Measurements from ENCODE around the gene MTSS2.

MTSS2 gene

DNA sequence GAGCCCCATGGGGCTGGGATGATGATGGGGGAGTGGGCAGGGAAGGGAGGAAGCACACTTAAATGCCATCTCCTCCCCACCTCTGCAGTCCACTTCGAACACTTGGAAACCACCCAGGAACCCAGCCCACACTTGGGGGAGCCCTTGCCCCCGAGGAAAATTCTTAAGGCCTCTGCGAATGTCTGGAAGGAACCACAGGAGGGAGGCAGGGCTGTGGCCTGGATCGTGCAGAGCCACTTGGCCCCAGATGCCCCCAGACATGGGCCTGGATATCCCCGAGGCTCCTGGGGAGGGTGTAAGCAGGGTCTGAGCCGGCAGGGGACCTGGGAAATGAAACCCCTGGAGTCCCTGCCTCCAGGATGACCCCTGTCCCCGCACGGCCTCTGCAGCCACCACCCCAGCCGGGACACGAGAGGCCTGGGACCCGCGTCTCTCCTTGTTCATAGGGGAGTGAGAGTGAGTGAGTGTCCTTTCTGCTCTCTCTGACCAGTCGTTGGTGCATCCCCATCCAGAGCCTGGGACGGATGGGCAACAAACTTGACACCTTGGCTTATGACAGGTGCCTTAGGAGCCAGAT, 11.8 kb upstream of the MTSS2 start:
- no peak for DNase-seq

DNA sequence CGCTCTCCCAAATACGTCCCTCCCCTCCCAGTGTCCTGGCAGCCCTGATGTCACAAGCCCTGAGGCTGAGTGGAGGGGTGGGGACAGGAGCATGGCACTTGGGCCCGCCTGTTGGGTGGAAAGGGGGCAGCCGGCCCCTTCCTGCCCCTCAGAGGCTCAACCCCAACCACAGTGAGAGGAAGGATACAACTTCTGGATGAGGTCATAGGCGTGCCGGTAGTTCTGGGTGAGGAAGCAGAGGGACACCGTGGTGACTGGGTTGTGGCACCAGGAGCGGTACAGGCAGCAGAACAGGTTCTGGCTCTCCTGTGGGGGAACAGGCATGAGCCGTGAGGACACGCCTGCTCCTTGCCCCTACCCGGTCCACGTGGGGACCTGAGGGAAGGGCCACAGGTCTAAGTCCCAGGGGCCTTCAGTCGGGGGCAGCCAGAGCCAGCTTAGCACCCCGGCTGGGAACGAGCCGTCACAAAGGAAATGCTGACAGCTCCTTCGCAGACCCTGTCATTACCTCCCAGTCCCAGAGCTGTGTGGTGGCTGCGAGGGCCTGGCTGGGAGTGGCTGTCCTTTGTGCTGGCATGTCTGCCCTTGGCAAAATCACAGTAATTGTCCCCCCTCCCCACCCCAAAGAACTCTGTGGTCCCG, 11.2 kb upstream of the MTSS2 start:
- DNase-seq, result no peak

DNA sequence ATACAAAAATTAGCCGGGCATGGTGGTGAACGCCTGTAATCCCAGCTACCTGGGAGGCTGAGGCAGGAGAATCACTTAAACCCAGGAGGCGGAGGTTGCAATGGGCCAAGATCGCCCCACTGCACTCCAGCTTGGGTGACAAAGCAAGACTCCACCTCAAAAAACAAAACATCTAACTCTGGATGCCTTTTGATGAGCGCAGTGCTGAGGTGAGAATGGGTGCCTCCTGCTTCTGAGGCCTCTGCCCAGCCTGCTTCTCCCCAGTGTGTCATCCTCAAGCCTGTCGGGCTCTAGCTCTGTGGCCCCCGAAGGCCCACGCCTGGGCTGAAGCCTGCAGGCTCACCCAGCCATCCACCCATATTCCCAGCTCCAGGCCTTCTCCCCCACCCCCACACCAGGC, 10.5 kb upstream of the MTSS2 start:
- DNase-seq, result no peak

DNA sequence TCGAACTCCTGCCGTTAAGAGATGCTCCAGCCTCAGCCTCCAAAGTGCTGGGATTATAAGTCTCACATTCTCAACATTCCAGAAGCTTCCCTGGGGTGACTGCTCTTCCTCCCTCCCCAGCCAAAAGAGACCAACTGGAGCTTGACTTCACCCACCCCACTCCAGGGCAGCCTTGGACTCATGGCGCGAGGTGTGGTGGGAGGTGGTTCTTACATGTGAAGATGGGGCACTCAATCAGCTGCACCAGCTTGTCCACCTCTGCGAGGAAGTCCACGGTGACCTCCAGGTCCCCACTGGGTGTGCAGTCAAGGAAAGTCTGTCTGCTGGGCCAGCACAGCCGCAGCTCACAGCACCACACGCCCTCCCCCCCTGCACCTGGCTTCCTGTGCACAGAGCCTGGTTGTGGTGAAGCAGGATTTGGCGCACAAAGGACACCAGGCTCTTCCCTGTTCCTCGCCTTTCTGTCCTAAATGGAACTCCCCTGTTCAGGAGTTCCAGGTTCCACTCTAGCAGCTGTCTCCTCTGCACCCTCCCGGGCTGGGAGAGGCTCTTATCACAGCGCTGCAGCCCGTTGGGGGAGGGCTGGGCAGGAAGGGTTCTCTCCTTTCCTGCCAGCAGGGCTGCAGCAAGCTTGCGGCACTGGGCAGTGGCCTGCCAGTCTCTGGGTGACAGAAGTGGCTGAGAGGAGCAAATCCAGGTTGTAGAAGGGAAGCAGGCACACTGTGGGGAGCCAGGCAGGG, 9.6 kb upstream of the MTSS2 start:
- DNase-seq, result no peak

DNA sequence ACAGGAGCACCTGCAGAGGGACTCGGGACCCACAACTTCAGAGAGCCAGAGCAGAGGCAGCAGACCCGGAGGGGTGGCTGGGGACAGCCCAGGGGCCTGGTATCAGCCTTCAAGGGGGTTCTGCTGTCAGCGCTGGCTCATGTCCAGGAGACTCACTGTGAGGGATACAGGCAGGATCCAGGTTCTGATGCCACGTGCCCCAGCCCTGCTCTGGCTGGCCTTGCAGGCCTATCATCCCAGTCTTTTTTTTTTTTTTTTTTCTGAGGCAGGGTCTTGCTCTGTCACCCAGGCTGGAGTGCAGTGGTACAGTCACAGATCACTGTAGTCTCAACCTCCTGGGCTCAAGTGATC, 9.0 kb upstream of the MTSS2 start:
- no peak for DNase-seq

DNA sequence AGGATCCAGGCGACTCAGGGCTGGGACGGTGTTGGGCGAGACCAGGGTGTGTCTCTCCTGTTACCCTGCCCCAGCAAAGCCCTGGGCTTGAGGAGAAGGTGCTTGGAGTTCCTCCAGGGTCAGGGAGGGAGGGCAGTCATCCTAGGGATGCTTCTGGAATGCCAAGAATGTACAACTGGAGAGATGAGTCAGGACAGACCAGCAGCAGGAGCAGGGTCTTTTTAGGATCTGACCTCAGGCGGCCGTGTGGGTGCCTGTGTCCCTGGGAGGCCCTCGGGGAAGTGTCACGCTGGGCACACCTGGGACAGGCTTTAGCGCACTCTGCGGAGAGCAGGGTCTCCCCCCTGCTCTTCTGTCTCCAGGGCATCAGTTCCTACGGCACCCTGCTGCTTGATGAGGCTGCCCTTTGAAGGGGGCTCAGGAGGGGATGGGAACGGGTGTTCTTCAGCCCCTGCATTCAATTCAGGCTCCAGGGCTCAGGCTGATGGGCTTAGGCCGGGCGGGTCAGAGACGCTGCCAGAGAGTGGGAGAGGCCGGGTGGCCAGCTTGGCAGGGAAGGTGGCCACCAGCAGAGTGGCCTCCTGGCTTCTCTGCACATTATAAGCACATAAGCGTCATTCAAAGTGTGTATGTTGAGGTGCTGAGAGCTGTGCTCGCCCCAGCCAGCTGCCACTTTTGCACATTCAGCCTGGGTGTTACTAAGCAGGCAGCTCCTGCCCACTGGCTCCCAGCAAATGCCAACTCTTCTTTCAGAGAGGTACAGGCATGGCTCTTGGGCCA, 8.4 kb upstream of the MTSS2 start:
- peak; percentile 99 for DNase-seq

DNA sequence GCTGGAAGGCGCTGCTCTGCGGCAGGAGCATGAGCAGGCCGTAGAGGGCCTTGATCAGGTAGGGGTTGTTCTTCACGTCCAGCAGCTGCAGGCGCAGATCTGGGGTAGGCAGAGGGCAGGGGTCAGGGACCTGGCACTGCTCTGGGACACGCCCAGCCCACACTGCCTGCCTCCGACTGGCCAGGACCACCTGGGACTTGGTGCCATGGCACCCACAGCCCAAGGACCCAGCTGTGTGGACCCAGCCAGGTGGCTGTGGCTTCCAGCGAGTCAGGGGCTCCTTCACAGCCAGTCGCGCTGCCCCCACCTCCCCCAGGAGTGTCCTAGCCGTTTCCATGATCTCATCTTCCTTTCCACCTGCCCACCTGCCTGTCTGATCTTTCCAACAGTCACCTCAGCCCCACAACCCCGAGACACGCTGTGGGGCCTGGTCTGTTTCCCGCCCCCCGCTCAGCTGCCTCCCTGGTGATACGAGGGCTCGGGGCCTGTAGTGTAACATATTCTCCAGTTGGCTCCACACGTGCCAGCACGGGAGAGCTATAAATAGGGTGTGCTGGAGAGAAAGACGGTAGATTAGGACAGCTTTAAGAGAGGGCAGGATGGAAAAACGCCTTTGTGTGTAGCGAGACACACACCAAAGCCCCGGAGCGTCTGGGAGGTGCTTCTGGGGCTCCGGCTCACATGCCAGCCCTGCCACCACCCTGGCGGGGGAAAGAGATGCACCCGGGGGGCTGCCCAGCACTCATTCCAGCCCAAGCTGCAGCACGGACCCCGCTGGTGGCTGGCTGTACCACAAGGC, 7.2 kb upstream of the MTSS2 start:
- no peak for DNase-seq

DNA sequence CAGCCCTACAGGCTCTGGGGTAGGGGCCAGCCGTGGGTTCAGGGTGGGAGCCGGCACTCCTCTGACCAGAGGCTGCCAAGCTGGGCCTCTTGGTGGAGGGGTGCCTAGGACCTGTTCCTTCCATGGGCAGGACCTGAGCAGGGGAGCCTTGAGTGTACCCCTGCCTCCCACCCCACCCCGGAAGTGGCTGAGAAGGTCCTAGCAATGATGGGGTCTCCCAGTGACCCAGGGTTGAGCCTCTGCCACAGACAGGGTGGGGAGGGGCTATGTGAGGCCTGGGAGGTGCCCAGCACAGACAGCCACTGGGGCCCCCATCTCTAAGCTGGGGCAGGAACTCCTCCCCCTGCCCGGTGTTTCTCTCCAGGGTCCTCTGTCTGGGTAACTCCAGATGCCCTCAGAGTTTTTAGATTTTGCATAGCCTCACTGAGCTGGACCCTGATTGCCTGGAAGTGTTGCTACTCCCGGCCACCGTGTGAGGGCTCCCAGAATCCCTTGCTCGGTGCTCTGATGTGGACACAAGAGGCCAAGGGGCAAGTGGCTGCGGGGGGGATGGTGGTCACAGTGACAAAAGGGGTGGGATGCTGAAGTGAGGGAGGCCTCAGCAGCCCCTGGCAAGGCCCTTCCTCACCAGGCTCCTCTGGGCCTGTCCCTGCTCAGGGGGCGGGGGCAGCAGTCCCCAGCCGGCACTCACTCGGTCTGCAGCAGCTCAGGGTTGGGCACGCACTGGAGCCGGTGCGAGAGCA, 6.4 kb upstream of the MTSS2 start:
- no peak for DNase-seq

DNA sequence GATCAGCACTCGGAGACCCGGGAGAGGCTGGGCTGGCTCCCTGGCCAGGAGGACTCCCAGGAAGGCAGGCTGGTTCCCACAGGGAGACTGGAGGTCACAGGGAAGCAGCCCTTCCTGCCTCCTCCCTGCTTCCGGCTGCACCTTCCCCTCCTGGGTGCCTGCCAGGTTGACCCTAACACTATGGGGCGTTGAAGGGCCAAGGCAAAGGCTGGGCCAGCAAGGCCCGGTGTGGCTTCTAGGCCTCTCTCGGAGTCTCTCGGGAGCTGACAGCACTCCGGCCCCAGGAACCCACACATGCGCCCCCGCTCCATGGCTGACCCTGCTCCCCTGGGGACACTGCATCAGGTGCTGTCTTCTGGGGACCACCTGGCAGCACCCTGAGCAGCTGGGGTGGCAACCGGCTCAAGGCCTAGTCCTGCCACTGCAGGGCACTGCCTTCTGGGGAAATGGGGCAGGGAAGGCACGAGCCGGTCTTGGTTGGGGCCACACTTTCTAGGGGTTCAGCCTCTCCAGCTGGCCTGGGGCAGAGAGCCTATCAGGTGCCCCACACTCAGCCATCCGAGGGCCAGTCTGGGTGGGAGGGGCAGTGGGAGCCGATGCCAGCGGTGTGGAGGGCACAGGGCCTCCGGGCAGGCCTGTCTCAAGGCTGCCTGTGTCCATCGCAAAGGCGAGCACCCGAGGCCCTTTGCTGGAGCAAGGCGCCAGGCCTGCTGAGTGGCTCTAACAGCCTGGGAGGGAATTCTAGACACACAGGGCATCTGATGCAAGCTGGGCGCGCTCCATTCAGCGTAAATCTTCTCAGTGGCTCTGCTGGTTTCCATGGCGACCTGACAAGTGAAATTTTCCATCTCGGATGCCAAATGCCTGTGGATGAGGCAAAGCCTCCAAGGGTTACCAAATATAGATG, 5.6 kb upstream of the MTSS2 start:
- DNase-seq, result no peak

DNA sequence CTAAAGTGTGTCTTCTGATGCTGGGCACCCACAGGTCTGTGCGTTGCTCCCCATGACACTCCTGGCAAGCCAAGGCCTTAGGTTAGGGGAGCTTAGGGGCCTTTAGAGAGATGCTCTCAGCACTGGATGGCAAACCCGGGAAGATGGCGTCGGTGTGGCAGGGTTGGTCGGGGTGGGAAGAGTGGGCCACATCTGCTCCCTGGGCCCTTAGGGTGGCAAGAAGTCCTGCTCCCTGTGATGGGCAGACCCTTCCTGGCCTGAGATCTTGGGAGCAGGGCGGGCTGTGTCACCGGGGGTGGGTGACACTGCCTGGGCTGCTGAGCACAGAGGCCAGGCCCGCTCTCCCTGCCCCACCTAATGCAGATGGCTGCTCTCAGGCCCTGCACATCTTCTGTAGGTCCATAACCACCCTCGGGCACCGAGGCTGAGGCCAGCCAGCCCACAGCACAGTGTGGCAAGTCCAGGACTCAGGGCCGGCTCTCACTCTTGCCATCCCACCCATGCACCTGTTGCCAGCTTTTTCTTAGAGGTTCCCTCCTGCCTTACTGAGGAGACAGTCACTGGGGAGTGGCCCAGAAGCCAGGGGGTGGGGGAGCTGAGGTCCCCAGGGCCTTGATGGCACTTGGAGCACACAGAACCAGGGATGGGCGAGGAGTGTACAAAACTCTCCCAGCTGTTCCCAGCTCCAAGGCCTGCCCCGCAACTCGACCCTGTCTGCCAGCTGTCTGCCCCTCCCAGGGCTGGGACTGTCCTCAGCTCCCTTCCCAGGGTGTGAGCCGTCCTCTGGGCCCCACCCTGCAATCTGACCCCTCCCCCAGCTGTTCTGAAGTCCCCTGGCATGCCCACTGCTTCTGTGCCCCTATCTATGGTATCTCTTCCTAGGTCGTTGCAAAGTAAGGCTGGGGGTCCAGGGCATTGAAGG, 4.4 kb upstream of the MTSS2 start:
- no peak for DNase-seq

DNA sequence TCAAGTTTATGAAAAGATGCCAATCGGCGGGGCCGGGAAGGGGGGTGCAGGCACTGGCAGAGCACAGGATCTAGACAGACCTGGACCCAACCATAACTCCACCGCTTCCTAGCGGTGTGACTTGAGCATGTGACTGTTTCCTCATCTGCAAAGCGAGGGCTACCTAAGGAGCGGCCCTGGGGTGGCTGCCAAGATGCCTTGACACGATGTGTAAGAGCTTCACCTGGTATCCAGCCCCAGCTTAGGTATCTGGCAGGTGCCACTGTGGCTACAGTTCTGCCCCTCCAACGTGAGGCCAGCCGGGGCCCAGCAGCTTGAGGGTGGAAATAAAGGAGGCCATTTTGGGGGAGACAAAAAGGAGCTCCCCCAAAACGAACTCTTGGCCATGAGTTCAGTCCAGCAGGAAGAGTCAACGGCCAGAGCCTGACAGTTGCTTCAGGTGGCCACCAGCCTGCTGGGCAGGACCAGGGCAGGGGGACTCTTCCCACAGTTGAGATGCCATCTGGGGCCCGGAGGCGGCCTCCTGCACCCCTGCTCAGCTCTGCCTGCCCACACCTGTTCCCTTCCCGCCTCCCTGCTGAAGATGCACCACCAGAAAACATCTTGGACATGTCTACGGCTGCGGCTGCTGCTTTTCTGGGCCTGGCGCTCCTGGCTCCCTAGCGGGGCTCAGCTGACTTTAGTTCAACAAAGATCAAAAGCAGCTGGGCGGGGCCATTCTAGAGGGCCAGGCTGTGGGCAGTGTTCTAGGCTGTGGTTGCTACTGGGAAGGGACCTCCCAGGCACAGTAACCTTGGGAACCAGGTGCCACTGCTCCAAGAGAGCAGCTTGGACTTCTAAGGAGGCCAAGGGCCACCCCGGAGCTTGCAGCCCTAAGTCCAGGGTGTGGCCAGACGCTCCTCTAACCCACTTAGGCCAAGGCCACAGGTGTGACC, 3.4 kb upstream of the MTSS2 start:
- DNase-seq, result no peak

DNA sequence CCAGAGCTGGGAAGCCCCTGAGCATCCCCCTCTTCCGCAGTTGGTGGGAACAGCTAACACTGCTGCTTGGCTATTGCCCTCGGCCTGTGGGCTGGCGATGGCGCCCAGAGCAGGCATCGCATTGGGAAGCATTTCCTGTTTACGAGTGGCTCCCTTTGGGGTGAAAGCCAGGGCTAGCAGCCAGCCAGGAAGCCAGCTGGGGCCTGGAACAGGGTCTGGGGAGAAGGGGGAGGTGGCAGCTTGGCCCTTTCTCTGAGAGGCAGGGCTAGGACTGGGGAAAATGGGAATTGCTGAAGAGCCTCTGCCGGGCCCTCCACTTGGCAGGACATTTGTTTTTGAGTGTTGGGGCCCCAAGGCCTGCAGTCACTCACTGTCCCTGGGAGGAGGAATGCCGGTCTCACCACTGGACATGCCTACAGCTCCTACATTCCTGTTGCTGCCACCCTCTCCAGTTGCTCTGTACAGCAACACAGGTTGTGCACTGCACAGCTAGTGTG, 2.4 kb upstream of the MTSS2 start:
- no peak for DNase-seq

DNA sequence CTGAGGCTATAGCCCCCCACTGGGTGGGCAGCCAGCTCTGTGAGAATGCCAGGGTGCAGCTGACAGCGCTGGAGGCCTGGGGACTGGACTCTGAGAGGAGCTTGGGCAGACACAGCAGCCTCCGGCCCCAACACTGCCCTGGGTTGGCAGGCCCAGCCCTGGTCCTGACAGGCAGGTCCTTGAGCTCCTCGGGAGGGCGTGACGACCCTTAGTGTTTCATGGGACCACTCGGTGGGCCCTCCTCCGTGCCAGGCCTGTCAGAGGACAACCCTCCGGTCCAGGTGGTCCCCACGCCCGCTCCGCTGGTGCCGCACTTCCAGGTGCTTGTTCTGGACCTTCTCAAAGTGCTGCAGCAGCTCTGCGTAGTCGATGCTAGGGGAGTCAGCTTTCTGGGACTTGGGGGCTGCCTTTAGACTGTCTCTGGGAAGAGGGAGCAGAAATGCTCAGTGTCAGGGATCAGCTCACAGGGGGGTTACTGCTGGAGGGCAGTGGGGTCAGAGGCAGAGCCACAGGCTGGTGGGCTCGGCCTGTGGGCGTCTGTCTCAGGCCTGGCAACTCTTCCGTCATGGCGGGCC, 1.9 kb upstream of the MTSS2 start:
- DNase-seq, result no peak

DNA sequence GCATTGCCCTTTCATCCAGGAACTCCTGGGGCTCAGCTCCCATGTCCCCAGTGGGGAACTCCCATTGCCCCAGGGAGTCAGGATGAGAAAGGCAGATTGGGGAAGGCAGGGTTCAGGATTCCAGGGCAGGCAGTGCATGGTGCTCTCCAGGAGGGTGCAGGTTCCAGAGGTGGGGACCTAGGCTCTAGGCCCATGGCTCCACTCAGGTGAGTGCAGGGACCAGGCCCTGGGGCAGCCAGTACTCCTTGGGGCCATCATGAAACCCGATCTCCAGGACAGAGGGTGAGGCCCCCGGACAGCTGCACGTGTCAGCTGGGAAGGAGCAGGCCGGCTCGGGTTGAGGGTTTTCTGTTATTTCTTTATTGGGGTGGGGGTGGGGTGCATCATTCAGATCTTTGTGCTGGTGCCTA, 1.3 kb upstream of the MTSS2 start:
- no peak for DNase-seq

DNA sequence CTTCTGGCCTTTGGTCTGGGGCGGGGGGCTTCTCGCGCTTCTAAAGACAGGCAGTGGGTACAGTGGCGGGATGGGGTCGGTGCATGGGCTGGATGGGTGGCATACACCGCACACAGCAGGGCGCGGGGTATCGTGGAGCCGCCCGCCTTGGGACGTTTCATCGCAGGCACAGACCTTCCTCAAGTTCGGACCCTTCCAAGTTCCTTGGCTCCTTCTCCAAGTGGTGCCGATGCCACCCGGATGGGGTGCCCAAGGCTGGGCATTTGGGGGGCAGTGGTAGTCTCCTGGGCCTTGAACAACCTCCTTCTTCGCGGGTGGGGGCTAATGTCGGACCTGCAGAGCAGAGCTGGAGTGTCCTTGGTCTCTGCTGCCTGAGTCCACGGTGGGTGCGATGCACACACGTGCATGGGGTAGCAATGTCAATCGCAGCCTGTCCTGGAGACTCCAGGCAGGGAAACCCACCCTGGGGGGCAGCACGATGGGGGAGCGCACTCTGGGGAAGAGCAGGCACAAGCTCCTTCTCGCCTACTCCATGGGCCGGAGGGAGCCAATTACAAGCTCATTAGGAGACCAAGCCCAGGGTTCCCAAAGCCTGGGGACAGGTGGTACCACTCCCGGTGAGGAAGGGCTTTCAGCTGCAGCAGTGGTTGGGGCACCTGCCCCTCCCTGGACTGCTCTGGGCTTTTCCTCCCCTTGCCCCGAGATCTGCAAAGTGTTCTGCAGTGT, 686 bp upstream of the MTSS2 start:
- peak; percentile 85 for DNase-seq

DNA sequence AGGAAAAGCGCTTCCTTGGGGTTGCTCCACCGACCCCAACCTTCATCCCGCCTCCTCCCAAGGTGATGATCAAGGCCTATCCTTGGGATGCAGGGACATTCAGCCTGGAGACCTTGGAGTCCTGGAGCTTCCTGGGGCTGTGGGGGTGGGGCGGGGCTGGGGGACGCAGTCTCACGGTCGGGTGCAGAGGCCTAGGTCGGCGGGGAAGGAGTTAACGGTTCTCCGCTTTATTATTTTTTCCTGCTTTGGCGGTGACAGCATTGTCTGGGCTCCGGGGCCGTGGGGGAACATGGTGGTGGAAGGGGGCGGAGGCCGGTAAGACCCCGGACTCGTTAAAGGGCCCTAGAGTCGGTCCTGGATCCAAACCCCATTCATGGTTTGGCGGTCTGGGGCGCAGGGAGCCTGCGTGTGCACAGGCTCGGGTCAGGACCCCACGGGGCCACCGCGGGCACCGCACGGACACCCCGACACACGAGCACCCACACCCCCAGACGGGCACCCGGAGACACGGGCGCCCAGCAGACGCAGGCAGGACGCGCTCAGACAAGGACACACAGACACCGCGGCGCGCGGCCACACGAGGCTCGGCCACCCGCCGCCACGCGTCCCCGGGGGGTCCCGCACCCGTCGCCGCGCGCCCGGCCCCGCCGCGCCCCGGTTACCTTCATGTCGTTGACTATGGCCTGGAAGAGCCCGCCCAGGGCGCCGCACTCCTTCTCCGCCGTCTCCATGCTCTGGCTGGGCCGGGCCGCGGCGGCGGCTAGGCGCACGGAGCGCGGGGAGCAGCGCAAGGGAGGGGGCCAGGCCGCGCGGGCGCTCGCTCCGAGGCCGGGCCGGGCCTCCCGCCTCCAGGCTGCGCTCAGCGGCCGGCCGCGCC, 554 bp downstream of the MTSS2 start:
- no peak for DNase-seq
